Stomach (tissue), 9 donors: ENCODE measurements around the gene KIFC3. TPM values are rescaled to one million over a fixed set of nuclear protein-coding genes. Genes with fewer than 3 reads are reported as not detected.

Experiments used
- DNase-seq, 2 donors: peaks; one replicate each; pipeline versions ENCODE4 v3.0.0 to v3.0.0-alpha.2; 2013 to 2019
- H3K27ac ChIP-seq, 5 donors: fragments of 200-600 bp in 4 of 5; sonication (generic) in 4 of 5; one replicate each; pipeline ENCODE4 v1.5.1; 2013 to 2019; ENCODE audit warnings: mild to moderate bottlenecking in 1 of 5, moderate library complexity in 1 of 5
- H3K27me3 ChIP-seq, 3 donors: fragments of 200-600 bp; sonication (generic); one replicate each; pipeline ENCODE4 v1.5.1; 2017 to 2019; ENCODE audit warnings: mixed run types in 1 of 3
- H3K36me3 ChIP-seq, 4 donors: fragments of 200-600 bp; sonication (generic); 1 replicate in 3 of 4; 2 replicates in 1 of 4; pipeline ENCODE4 v1.5.1; 2016 to 2019
- H3K4me1 ChIP-seq, 4 donors: fragments of 200-600 bp; sonication (generic); one replicate each; pipeline ENCODE4 v1.5.1; 2016 to 2019
- H3K4me3 ChIP-seq, 4 donors: fragments of 200-600 bp; sonication (generic) in 3 of 4; one replicate each; pipeline ENCODE4 v1.5.1; 2016 to 2019; ENCODE audit warnings: mild to moderate bottlenecking in 1 of 4
- H3K9me3 ChIP-seq, 4 donors: fragments of 200-600 bp; sonication (generic); one replicate each; pipeline ENCODE4 v1.5.1; 2016 to 2019
- CTCF ChIP-seq, 7 experiments: fragments of 450-650 bp in 4 of 7; fragments of 200-600 bp in 3 of 7; sonication (generic) in 3 of 7; IDR thresholded peaks; one replicate each; pipeline ENCODE4 v1.5.1; 2016 to 2019; ENCODE audit warnings: antibody characterized with exemption in 7 of 7, control low read depth in 2 of 7, mild to moderate bottlenecking in 1 of 7
- EP300 ChIP-seq: sonication (generic); formaldehyde crosslinking; IDR thresholded peaks from one replicate; pipeline ENCODE4 v1.6.1; 2017; ENCODE audit warnings: antibody characterized with exemption
- POLR2A ChIP-seq, 4 donors: fragments of 450-650 bp; IDR thresholded peaks; one replicate each; pipeline ENCODE4 v1.6.1; 2016; ENCODE audit warnings: antibody characterized with exemption in 4 of 4, control low read depth in 2 of 4, mild to moderate bottlenecking in 1 of 4, moderate library complexity in 1 of 4
- POLR2AphosphoS5 ChIP-seq, 3 donors: sonication (generic); formaldehyde crosslinking; IDR thresholded peaks; one replicate each; pipeline ENCODE4 v1.6.1; 2016; ENCODE audit warnings: antibody characterized with exemption in 3 of 3
- WGBS, 5 donors: extraction: QIAGEN DNeasy Blood & Tissue Kit in 3 of 5; methylation state at CpG; one replicate each; pipeline versions ENCODE4 v1.1.5 to v1.1.7; 2013 to 2018; 5-methylcytosine and 5-hydroxymethylcytosine counted together
- intact Hi-C: fragments of 100-400 bp; cut with DNase I; formaldehyde crosslinking; loops from one replicate; pipeline ENCODE4 v1.15.1; 2023; ENCODE audit warnings: low total_unique reads
- polyA plus RNA-seq, 3 donors: library from polyadenylated mRNA; stranded (reverse); fragments of 200-250 nt; gene quantifications; one replicate each; pipeline ENCODE4 v1.2.3, GENCODE V29; 2013
- total RNA-seq, 5 donors: library from RNA; depleted of rRNA; stranded (reverse); fragments of >200 nt; gene quantifications; one replicate each; pipeline versions ENCODE4 v1.1.0 to v1.2.3, GENCODE V29; 2014 to 2016
- donor health status: healthy with polysubstance abuse.
- donor health status: Bipolar disorder and iron deficiency.
- donor health status: healthy.

KIFC3 gene
- total and polyA plus RNA-seq, 8 donors: 2.3 to 249 (median 31.1) TPM

DNA sequence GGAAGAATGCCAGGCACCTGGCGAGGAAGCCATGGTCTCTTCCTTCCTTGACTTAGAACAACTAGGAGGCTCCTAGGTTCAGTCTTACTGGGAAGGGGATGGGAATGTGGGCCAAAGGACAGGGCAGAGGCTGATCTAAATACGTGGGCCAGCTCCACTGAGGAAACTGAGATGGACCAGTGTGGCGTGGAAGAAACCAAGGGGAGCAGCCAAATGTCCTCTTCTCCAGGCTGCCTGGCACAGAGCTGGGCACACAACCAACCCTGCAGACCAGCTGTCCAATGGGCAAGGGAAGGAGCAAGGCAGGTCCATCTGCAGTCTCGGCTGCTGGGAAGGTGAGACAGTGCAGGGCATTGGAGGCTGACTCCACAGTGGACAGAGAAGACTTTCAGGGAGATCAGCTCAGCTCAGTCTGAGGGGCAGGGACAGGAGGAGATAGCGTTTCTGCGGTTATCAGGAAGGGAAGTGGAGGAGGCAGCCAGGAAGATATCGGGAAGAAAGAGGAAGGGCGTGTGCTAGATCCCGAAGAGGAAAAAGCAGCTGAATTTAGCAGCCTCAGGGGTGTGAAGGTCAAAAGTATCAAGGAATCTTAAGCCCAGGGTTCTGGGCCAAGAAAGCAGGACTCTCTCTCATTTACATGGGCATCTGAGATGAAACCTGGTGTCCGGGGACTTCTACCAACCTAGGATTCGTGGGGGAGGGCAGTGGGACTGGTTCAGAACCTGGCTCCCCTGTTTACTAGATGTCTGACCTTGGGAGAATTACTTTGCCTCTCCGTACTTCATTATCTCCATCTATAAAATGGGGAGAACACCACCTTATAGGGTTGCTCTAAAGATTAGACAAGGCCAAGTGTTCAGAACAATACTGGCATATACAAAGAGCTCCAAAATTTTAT lies 1.8 kb downstream of the KIFC3 start:
- 36 to 47% (median 39%) methylated on average over 11 to 12 of the region's 12 CpGs for WGBS, 5 donors
- no peak for TF ChIP-seq POLR2A (IDR thresholded peaks at IDR 0.05)
- no peak for TF ChIP-seq CTCF (IDR thresholded peaks at IDR 0.05)
- no peak for TF ChIP-seq POLR2AphosphoS5 (IDR thresholded peaks at IDR 0.05)
- no peak for TF ChIP-seq EP300
- intact Hi-C loops: no loop called here
- Histone ChIP-seq H3K4me3 (peak overlapping the region in 3 of 4 donors; percentile 53 to 63 (median 62)), H3K27ac (peak overlapping the region; percentile 8 to 89 (median 88)), H3K9me3 (no peaks in the 10 kb centered on the region), H3K36me3 (peaks cover 0 to 22% (median 10%) of the 10 kb centered on the region in 4 donors), H3K4me1 (peaks cover 58 to 84% (median 75%) of the 10 kb centered on the region in 4 donors), H3K27me3 (no peaks in the 10 kb centered on the region)
- peak in 1 of 2 donors; percentile 26 for DNase-seq

DNA sequence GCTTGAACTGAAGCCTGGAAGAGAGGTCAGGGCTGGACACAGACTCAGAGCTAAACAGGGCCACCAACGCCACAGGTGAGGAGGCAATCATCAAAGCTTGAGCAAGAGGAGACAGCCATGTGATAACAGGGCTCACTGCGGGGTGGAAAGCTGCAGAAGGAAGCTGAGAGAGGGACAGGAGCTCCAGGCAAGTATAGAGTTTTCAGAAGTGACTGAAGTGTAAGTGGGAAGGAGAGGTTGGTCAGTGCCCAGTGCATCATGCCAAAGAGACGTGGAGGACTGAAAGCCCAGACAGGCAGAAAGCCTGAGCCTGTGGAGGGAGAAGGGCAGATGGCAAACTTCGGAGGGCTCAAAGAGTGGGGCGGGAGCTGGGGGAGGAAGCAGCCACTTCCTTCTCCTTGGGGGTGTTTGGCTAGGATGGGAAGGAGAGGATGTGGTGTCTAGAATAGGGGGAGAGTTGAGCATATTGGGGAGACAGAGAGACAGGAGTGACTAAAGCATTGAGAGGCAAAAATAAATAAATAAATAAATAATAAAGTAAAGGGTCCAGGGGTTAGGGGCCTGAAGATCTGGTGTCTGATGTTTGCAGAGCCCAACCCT lies 2.6 kb downstream of the KIFC3 start:
- Histone ChIP-seq H3K36me3 (peaks cover 0 to 24% (median 15%) of the 10 kb centered on the region in 4 donors), H3K27ac (peak overlapping the region; percentile 82 to 89 (median 88)), H3K9me3 (no peaks in the 10 kb centered on the region), H3K4me1 (peaks cover 64 to 87% (median 81%) of the 10 kb centered on the region in 4 donors), H3K27me3 (no peaks in the 10 kb centered on the region), H3K4me3 (peak overlapping the region in 3 of 4 donors; percentile 40 to 62 (median 53))
- WGBS, 5 donors: 24 to 39% (median 37%) methylated on average over 4 to 5 of the region's 5 CpGs
- no peak for DNase-seq
- no peak for TF ChIP-seq CTCF (IDR thresholded peaks at IDR 0.05)
- no peak for TF ChIP-seq POLR2A (IDR thresholded peaks at IDR 0.05)
- TF ChIP-seq EP300: no peak
- no peak for TF ChIP-seq POLR2AphosphoS5 (IDR thresholded peaks at IDR 0.05)
- intact Hi-C loops: loop anchor here (10.0 kb wide), 1 partner anchor 65 kb away; no protein-coding TSS in a partner anchor

- intact Hi-C loops: loop anchor here (10.0 kb wide), 1 partner anchor 66 kb away; no protein-coding TSS in a partner anchor
- H3K27ac ChIP-seq: peak overlapping the region; percentile 82 to 89 (median 88)
Measured at GRCh38 chr16:57798953-57799599, 3.2 kb downstream of the KIFC3 start.

More at GRCh38 chr16:57798953-57799599, 3.2 kb downstream of the KIFC3 start:
- Histone ChIP-seq H3K27me3 (no peaks in the 10 kb centered on the region), H3K36me3 (peaks cover 0 to 31% (median 22%) of the 10 kb centered on the region in 4 donors), H3K4me1 (peaks cover 60 to 81% (median 78%) of the 10 kb centered on the region in 4 donors), H3K9me3 (no peaks in the 10 kb centered on the region), H3K4me3 (peak overlapping the region; percentile 22 to 62 (median 46))
- whole genome bisulfite sequencing, 5 donors: 26 to 47% (median 43%) methylated on average over 6 of the region's 6 CpGs
- TF ChIP-seq POLR2AphosphoS5 (IDR thresholded peaks at IDR 0.05) (no peak), EP300 (no peak), CTCF (IDR thresholded peaks at IDR 0.05) (no peak), POLR2A (IDR thresholded peaks at IDR 0.05) (no peak)
- peak in 1 of 2 donors; percentile 43 for DNase-seq
